K562 (cell line): ENCODE results near the gene MTA2. TPM values are rescaled to one million over a fixed set of nuclear protein-coding genes. Genes with fewer than 3 reads are reported as not detected.

Experiments
- ARID1B ChIP-seq: fragments of 450-650 bp; IDR thresholded peaks from 2 replicates; pipeline ENCODE4 v1.6.1; 2016; ENCODE audit warnings: antibody characterized with exemption, mild to moderate bottlenecking, inconsistent platforms
- BCOR ChIP-seq: fragments of 450-650 bp; IDR thresholded peaks from 2 replicates; pipeline ENCODE4 v1.6.1; 2016
- BRCA1 ChIP-seq, 2 experiments: fragments of 450-650 bp in 1 of 2; sonication (generic) in 1 of 2; formaldehyde crosslinking in 1 of 2; IDR thresholded peaks; 2 replicates each; pipeline versions ENCODE4 v1.5.0 to v1.6.1; 2017 to 2020; ENCODE audit warnings: mild to moderate bottlenecking in 1 of 2, missing genetic modification reagents in 1 of 2
- EGR1 ChIP-seq: fragments of 450-650 bp; conservative IDR thresholded peaks from 2 replicates; pipeline ENCODE4 v1.6.1; 2017; ENCODE audit warnings: mild to moderate bottlenecking
- FOXA1 ChIP-seq: fragments of 450-650 bp; IDR thresholded peaks from 2 replicates; pipeline ENCODE4 v1.6.1; 2016; ENCODE audit warnings: mild to moderate bottlenecking, borderline replicate concordance
- HDAC1 ChIP-seq, 2 experiments: fragments of 450-650 bp; IDR thresholded peaks; 2 replicates each; pipeline ENCODE4 v1.6.1; 2016 to 2017; ENCODE audit warnings: inconsistent platforms in 1 of 2, mild to moderate bottlenecking in 1 of 2, moderate library complexity in 1 of 2
- HDAC8 ChIP-seq: fragments of 450-650 bp; IDR thresholded peaks from 2 replicates; pipeline ENCODE4 v1.6.1; 2016; ENCODE audit warnings: mild to moderate bottlenecking, missing genetic modification characterization, moderate library complexity, missing compliant biosample characterization
- MXI1 ChIP-seq: IDR thresholded peaks from 2 replicates; pipeline ENCODE4 v1.6.1; 2011; ENCODE audit warnings: low read depth, mild to moderate bottlenecking, improper control_type of control experiment, low read length
- NCOA4 ChIP-seq: fragments of 450-650 bp; IDR thresholded peaks from 2 replicates; pipeline ENCODE4 v1.6.1; 2018; ENCODE audit warnings: mild to moderate bottlenecking; ENCODE audit not compliant: partially characterized antibody
- NFE2L1 ChIP-seq: fragments of 450-650 bp; IDR thresholded peaks from 2 replicates; pipeline ENCODE4 v1.6.1; 2016; ENCODE audit warnings: missing genetic modification characterization, low read depth, mild to moderate bottlenecking, missing compliant biosample characterization, moderate library complexity, borderline replicate concordance
- NFYB ChIP-seq: IDR thresholded peaks from 2 replicates; pipeline ENCODE4 v1.6.1; 2011; ENCODE audit warnings: mild to moderate bottlenecking, moderate library complexity; ENCODE audit not compliant: insufficient read length; ENCODE audit errors: extremely low read depth
- POLR2A ChIP-seq: fragments of 450-650 bp; conservative IDR thresholded peaks from 2 replicates; pipeline ENCODE4 v1.6.1; 2016
- SETDB1 ChIP-seq: IDR thresholded peaks from one replicate; pipeline ENCODE4 v1.6.1; 2012; ENCODE audit warnings: low read length, control low read depth, inconsistent platforms
- SMARCC2 ChIP-seq: fragments of 450-650 bp; IDR thresholded peaks from 2 replicates; pipeline ENCODE4 v1.6.1; 2017; ENCODE audit warnings: antibody characterized with exemption, moderate library complexity, mild to moderate bottlenecking, low read depth
- USF2 ChIP-seq: sonication (generic); formaldehyde crosslinking; IDR thresholded peaks from 2 replicates; pipeline ENCODE4 v1.5.0; 2020; ENCODE audit warnings: missing genetic modification reagents
- YY1 ChIP-seq, 3 experiments: IDR thresholded peaks; 2 replicates each; pipeline ENCODE4 v1.6.1; 2011; ENCODE audit warnings: low read length in 2 of 3, mild to moderate bottlenecking in 2 of 3, moderate library complexity in 2 of 3, borderline replicate concordance in 1 of 3, control low read depth in 1 of 3, low read depth in 1 of 3; ENCODE audit not compliant: insufficient read depth in 3 of 3, insufficient replicate concordance in 2 of 3, control insufficient read depth in 1 of 3, insufficient read length in 1 of 3; ENCODE audit errors: extremely low read depth in 1 of 3
- ZC3H4 ChIP-seq: sonication (generic); formaldehyde crosslinking; IDR thresholded peaks from 2 replicates; pipeline ENCODE4 v1.9.0; 2021; ENCODE audit warnings: missing genetic modification reagents, borderline replicate concordance
- ZNF668 ChIP-seq: fragments of 250-450 bp; sonication (Bioruptor Pico); IDR thresholded peaks from 2 replicates; pipeline ENCODE4 v1.8.0; 2022; ENCODE audit warnings: mild to moderate bottlenecking, inconsistent platforms
- ZNF740 ChIP-seq, 3 experiments: fragments of 200-800 bp in 1 of 3; sonication (Bioruptor generic) in 1 of 3; sonication (generic) in 1 of 3; formaldehyde crosslinking in 1 of 3; IDR thresholded peaks; 2 replicates each; pipeline versions ENCODE4 v1.6.1 to v1.8.0; 2016 to 2022; ENCODE audit warnings: mild to moderate bottlenecking in 2 of 3, missing compliant biosample characterization in 2 of 3, missing genetic modification characterization in 2 of 3, missing genetic modification reagents in 1 of 3
- ZNF79 ChIP-seq: fragments of 250-450 bp; sonication (Bioruptor Pico); IDR thresholded peaks from 2 replicates; pipeline ENCODE4 v1.4.0; 2020; ENCODE audit warnings: low read depth, mild to moderate bottlenecking, moderate library complexity
- polyA plus RNA-seq, 8 experiments: library from polyadenylated mRNA; depleted of rRNA in 4 of 8; stranded (reverse) in 5 of 8; unstranded in 3 of 8; fragments of >200 nt; fragmentation: Nextera tagmentation in 2 of 8; fragmentation: Illumina TruSeq in 1 of 8; extraction: Ambion mirVana in 2 of 8; extraction: Trizol in 1 of 8; gene quantifications; 2 replicates each; pipeline versions ENCODE4 v1.2.1 to v1.2.3, GENCODE V29; 2011 to 2014; ENCODE audit warnings: inconsistent platforms in 1 of 8, missing spikeins in 1 of 8
- total RNA-seq, 7 experiments: library from RNA; depleted of rRNA in 6 of 7; stranded (reverse); fragments of >200 nt in 6 of 7; fragmentation: Illumina TruSeq in 2 of 7; extraction: Trizol in 2 of 7; gene quantifications; 2 replicates each; pipeline versions ENCODE4 v1.2.1 to v1.2.3, GENCODE V29; 2011 to 2021; ENCODE audit warnings: low replicate concordance in 1 of 7

Gene MTA2
- total and polyA plus RNA-seq, 9 of the 15 experiments (the other 6 are each of a cell fraction or from before 2014, with no cell fraction given), result 6.2 to 220 (median 172) TPM

GRCh38 chr11:62574363-62575071, 27.1 kb downstream of the MTA2 start (continued):
- TF ChIP-seq NFE2L1 (tag) (no peak), POLR2A (no peak), SETDB1 (no peak), ZNF740 (CRISPR knock-in tag; IDR thresholded peaks at IDR 0.05) (no peak), ZNF740 (tag; IDR thresholded peaks at IDR 0.05) (peak in 1 of 2 experiments; percentile 26; a peak in 1 of 4 replicates), NFYB (no peak), ARID1B (no peak), HDAC8 (tag) (no peak), NCOA4 (no peak), ZNF668 (no peak), YY1 (IDR thresholded peaks at IDR 0.05; ENCODE audit: borderline replicate concordance in 1 of 3, control insufficient read depth in 1 of 3, extremely low read depth in 1 of 3, insufficient read depth in 3 of 3, insufficient read length in 1 of 3, insufficient replicate concordance in 2 of 3, low read depth in 1 of 3, low read length in 2 of 3) (no peak), BRCA1 (IDR thresholded peaks at IDR 0.05) (no peak), BRCA1 (CRISPR knock-in tag; IDR thresholded peaks at IDR 0.05) (no peak), HDAC1 (IDR thresholded peaks at IDR 0.05) (peak in 1 of 2 experiments; percentile 10; a peak in 2 of 4 replicates), USF2 (CRISPR knock-in tag) (no peak), ZC3H4 (CRISPR knock-in tag) (no peak), EGR1 (no peak; the same call in 1 of the 2 replicates), SMARCC2 (0 out of 2 replicates have a peak, but pooled peaks have one; percentile 22), BCOR (no peak), ZNF79 (CRISPR knock-in tag) (no peak), FOXA1 (no peak), MXI1 (0 out of 2 replicates have a peak, but pooled peaks have one; percentile 25)
